Measurements from ENCODE around the gene YWHAE.

GRCh38 chr17:1422885-1423284 is 22.9 kb upstream of the YWHAE start:
- TF ChIP-seq, protein P1, sequence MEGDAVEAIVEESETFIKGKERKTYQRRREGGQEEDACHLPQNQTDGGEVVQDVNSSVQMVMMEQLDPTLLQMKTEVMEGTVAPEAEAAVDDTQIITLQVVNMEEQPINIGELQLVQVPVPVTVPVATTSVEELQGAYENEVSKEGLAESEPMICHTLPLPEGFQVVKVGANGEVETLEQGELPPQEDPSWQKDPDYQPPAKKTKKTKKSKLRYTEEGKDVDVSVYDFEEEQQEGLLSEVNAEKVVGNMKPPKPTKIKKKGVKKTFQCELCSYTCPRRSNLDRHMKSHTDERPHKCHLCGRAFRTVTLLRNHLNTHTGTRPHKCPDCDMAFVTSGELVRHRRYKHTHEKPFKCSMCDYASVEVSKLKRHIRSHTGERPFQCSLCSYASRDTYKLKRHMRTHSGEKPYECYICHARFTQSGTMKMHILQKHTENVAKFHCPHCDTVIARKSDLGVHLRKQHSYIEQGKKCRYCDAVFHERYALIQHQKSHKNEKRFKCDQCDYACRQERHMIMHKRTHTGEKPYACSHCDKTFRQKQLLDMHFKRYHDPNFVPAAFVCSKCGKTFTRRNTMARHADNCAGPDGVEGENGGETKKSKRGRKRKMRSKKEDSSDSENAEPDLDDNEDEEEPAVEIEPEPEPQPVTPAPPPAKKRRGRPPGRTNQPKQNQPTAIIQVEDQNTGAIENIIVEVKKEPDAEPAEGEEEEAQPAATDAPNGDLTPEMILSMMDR (conservative IDR thresholded peaks at IDR 0.05 in 1 of 2, IDR thresholded peaks at IDR 0.05 in 1 of 2; ENCODE audit: low read depth in 1 of 2, low read length in 2 of 2) = no peak
- no peak for TF ChIP-seq EZH2 (IDR thresholded peaks at IDR 0.05; ENCODE audit: low read length, missing control alignments)
